ENCODE results near the gene FBH1.
"Not testable (repeated sequence)": the region's sequence is repeated elsewhere in the genome, so short reads cannot be mapped to it uniquely, and the experiment has no call there.

FBH1 gene

DNA sequence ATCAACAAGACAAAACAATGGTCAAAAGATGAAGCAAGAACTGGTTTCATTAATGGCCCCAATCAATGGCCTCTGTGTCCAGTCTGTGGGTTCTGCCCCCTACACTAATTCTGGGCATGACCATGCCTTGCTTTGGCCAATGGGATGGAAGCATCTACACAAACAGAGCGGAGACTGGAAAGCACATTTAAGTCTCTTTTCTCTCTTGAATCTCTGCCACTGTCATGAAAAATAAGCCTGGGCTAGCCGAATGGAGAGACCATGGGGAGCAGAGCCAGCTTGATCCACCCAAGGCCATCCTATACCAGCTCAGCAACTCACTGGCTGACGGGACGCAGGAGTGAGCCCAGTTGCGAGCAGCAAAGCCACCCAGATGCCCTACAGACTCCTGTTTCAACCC lies 31.2 kb upstream of the FBH1 start:
- Histone ChIP-seq H3K4me1 (ENCODE audit: insufficient read depth, low read length, severe bottlenecking) (peaks cover 45% of the 10 kb centered on the region), H3K27ac (ENCODE audit: low read depth, low read length, poor library complexity, severe bottlenecking) (no peak overlapping the region), H3F3A (ENCODE audit: insufficient read depth, low read length) (no peaks in the 10 kb centered on the region), H3K9me2 (ENCODE audit: low read depth, low read length) (no peaks in the 10 kb centered on the region), H3K9ac (ENCODE audit: low read length) (no peak overlapping the region), H3K9me3 (ENCODE audit: low read length) (no peaks in the 10 kb centered on the region), H3K4me2 (ENCODE audit: low read length) (no peak overlapping the region), H3K79me2 (ENCODE audit: insufficient read depth, low read length) (no peaks in the 10 kb centered on the region), H3K36me3 (ENCODE audit: insufficient read depth, low read length) (no peaks in the 10 kb centered on the region), H4K20me1 (ENCODE audit: insufficient read depth, low read length) (no peaks in the 10 kb centered on the region), H3K4me3 (ENCODE audit: low read depth, low read length, poor library complexity, severe bottlenecking) (no peak overlapping the region), H2AFZ (ENCODE audit: low read length) (no peak overlapping the region), H3K27me3 (ENCODE audit: insufficient read depth, low read length) (no peaks in the 10 kb centered on the region)
- TF ChIP-seq, protein P1, sequence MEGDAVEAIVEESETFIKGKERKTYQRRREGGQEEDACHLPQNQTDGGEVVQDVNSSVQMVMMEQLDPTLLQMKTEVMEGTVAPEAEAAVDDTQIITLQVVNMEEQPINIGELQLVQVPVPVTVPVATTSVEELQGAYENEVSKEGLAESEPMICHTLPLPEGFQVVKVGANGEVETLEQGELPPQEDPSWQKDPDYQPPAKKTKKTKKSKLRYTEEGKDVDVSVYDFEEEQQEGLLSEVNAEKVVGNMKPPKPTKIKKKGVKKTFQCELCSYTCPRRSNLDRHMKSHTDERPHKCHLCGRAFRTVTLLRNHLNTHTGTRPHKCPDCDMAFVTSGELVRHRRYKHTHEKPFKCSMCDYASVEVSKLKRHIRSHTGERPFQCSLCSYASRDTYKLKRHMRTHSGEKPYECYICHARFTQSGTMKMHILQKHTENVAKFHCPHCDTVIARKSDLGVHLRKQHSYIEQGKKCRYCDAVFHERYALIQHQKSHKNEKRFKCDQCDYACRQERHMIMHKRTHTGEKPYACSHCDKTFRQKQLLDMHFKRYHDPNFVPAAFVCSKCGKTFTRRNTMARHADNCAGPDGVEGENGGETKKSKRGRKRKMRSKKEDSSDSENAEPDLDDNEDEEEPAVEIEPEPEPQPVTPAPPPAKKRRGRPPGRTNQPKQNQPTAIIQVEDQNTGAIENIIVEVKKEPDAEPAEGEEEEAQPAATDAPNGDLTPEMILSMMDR (IDR thresholded peaks at IDR 0.05; ENCODE audit: low read length): no peak
- TF ChIP-seq EZH2 (IDR thresholded peaks at IDR 0.05; ENCODE audit: borderline replicate concordance, low read length): no peak

- Histone ChIP-seq H2AFZ (ENCODE audit: low read length) (no peak overlapping the region), H3K27ac (ENCODE audit: low read depth, low read length, poor library complexity, severe bottlenecking) (peak overlapping the region; percentile 27), H3K4me1 (ENCODE audit: insufficient read depth, low read length, severe bottlenecking) (peaks cover 42% of the 10 kb centered on the region), H3K27me3 (ENCODE audit: insufficient read depth, low read length) (no peaks in the 10 kb centered on the region), H3K79me2 (ENCODE audit: insufficient read depth, low read length) (no peaks in the 10 kb centered on the region), H3K4me2 (ENCODE audit: low read length) (peak overlapping the region; percentile 22), H3F3A (ENCODE audit: insufficient read depth, low read length) (no peaks in the 10 kb centered on the region), H3K36me3 (ENCODE audit: insufficient read depth, low read length) (no peaks in the 10 kb centered on the region), H3K4me3 (ENCODE audit: low read depth, low read length, poor library complexity, severe bottlenecking) (no peak overlapping the region), H3K9me3 (ENCODE audit: low read length) (no peaks in the 10 kb centered on the region), H3K9me2 (ENCODE audit: low read depth, low read length) (no peaks in the 10 kb centered on the region), H3K9ac (ENCODE audit: low read length) (no peak overlapping the region), H4K20me1 (ENCODE audit: insufficient read depth, low read length) (no peaks in the 10 kb centered on the region)
- TF ChIP-seq, protein P1 (IDR thresholded peaks at IDR 0.05; ENCODE audit: low read length): no peak
- no peak for TF ChIP-seq EZH2 (IDR thresholded peaks at IDR 0.05; ENCODE audit: borderline replicate concordance, low read length)
Observed at GRCh38 chr10:5860066-5860465, 30.0 kb upstream of the FBH1 start.

- TF ChIP-seq, protein P1 (IDR thresholded peaks at IDR 0.05; ENCODE audit: low read length): no peak
- no peak for TF ChIP-seq EZH2 (IDR thresholded peaks at IDR 0.05; ENCODE audit: borderline replicate concordance, low read length)
- Histone ChIP-seq H3K36me3 (ENCODE audit: insufficient read depth, low read length) (no peaks in the 10 kb centered on the region), H3K4me3 (ENCODE audit: low read depth, low read length, poor library complexity, severe bottlenecking) (peak overlapping the region; percentile 22), H3K9me2 (ENCODE audit: low read depth, low read length) (no peaks in the 10 kb centered on the region), H3K9me3 (ENCODE audit: low read length) (no peaks in the 10 kb centered on the region), H3K4me1 (ENCODE audit: insufficient read depth, low read length, severe bottlenecking) (peaks cover 31% of the 10 kb centered on the region), H2AFZ (ENCODE audit: low read length) (no peak overlapping the region; the same call in 1 of the 2 replicates), H4K20me1 (ENCODE audit: insufficient read depth, low read length) (no peaks in the 10 kb centered on the region), H3K79me2 (ENCODE audit: insufficient read depth, low read length) (no peaks in the 10 kb centered on the region), H3F3A (ENCODE audit: insufficient read depth, low read length) (no peaks in the 10 kb centered on the region), H3K9ac (ENCODE audit: low read length) (peak overlapping the region; percentile 4; the same call in 1 of the 2 replicates), H3K27ac (ENCODE audit: low read depth, low read length, poor library complexity, severe bottlenecking) (peak overlapping the region; percentile 69), H3K4me2 (ENCODE audit: low read length) (peak overlapping the region; percentile 39), H3K27me3 (ENCODE audit: insufficient read depth, low read length) (no peaks in the 10 kb centered on the region)
Observed at GRCh38 chr10:5862360-5862961, 27.6 kb upstream of the FBH1 start.

GRCh38 chr10:5862981-5863685 lies 26.9 kb upstream of the FBH1 start:
- not testable (repeated sequence) for H2AFZ ChIP-seq (ENCODE audit: low read length); H3K79me2 ChIP-seq (ENCODE audit: insufficient read depth, low read length)
- H3K27ac ChIP-seq (ENCODE audit: low read depth, low read length, poor library complexity, severe bottlenecking): peak overlapping the region; percentile 69

GRCh38 chr10:5866451-5867081 lies 23.5 kb upstream of the FBH1 start:
- not testable (repeated sequence) for H3K4me3 ChIP-seq (ENCODE audit: low read depth, low read length, poor library complexity, severe bottlenecking); H2AFZ ChIP-seq (ENCODE audit: low read length); H3K27ac ChIP-seq (ENCODE audit: low read depth, low read length, poor library complexity, severe bottlenecking); H3K9me2 ChIP-seq (ENCODE audit: low read depth, low read length); H3K9ac ChIP-seq (ENCODE audit: low read length); H3K27me3 ChIP-seq (ENCODE audit: insufficient read depth, low read length); H3F3A ChIP-seq (ENCODE audit: insufficient read depth, low read length); H3K36me3 ChIP-seq (ENCODE audit: insufficient read depth, low read length); H3K4me2 ChIP-seq (ENCODE audit: low read length); H4K20me1 ChIP-seq (ENCODE audit: insufficient read depth, low read length); H3K79me2 ChIP-seq (ENCODE audit: insufficient read depth, low read length); H3K9me3 ChIP-seq (ENCODE audit: low read length)
- H3K4me1 ChIP-seq (ENCODE audit: insufficient read depth, low read length, severe bottlenecking): peaks cover 20% of the 10 kb centered on the region

More at GRCh38 chr10:5862981-5863685, 26.9 kb upstream of the FBH1 start:
- not testable (repeated sequence) for H3K4me2 ChIP-seq (ENCODE audit: low read length); H3K9me3 ChIP-seq (ENCODE audit: low read length); H3K4me3 ChIP-seq (ENCODE audit: low read depth, low read length, poor library complexity, severe bottlenecking); H3K9me2 ChIP-seq (ENCODE audit: low read depth, low read length); H3K27me3 ChIP-seq (ENCODE audit: insufficient read depth, low read length); H4K20me1 ChIP-seq (ENCODE audit: insufficient read depth, low read length); H3K36me3 ChIP-seq (ENCODE audit: insufficient read depth, low read length); H3K9ac ChIP-seq (ENCODE audit: low read length); H3F3A ChIP-seq (ENCODE audit: insufficient read depth, low read length)
- peaks cover 31% of the 10 kb centered on the region for H3K4me1 ChIP-seq (ENCODE audit: insufficient read depth, low read length, severe bottlenecking)

Data from OCI-LY1 (cell line).